ENCODE measurements around the gene LYPLA2. TPM values are rescaled to one million over a fixed set of nuclear protein-coding genes. Genes with fewer than 3 reads are reported as not detected.

LYPLA2 gene
- total and polyA plus RNA-seq, 2 donors (not counting 3 experiments of a cell fraction or from before 2014, with no cell fraction given), result 110 to 137 TPM

- DNase-seq (ENCODE audit: low read depth, low spot score), result no peak
- ChIA-PET CTCF (interaction anchor here (0.7 kb wide), 1 partner anchor 1617 kb away, joined by 3 read pairs; no protein-coding TSS in a partner anchor), POLR2A (no interaction called here)
- Histone ChIP-seq H3K36me3 (ENCODE audit: control insufficient read depth in 2 of 2, extremely low read depth in 1 of 2, insufficient read depth in 2 of 2, low read length in 2 of 2) (no peaks in the 10 kb centered on the region), H4K20me1 (replicated peaks; ENCODE audit: control insufficient read depth, extremely low read depth, insufficient read depth, low read length) (no peaks in the 10 kb centered on the region), H3K9ac (replicated peaks; ENCODE audit: extremely low read depth, insufficient read depth, low read length) (no peak overlapping the region), H3K4me3 (replicated peaks in 1 of 3; ENCODE audit: insufficient read depth in 1 of 3, low read depth in 1 of 3, low read length in 3 of 3) (no peak overlapping the region), H3K27me3 (ENCODE audit: control insufficient read depth in 2 of 2, insufficient read depth in 2 of 2, low read length in 2 of 2) (peaks cover 0 to 5% of the 10 kb centered on the region in 2 experiments), H3K4me2 (ENCODE audit: insufficient read depth, low read length) (no peak overlapping the region), H3K4me1 (ENCODE audit: control insufficient read depth, extremely low read depth, insufficient read depth, low read length) (no peaks in the 10 kb centered on the region), H3K27ac (ENCODE audit: insufficient read depth, low read depth, low read length) (no peak overlapping the region), H3K9me1 (replicated peaks; ENCODE audit: control insufficient read depth, extremely low read depth, insufficient read depth, low read length) (no peaks in the 10 kb centered on the region), H3K9me3 (replicated peaks; ENCODE audit: control insufficient read depth, insufficient read depth, low read length) (no peaks in the 10 kb centered on the region), H2AFZ (ENCODE audit: low read depth, low read length) (no peak overlapping the region), H3K79me2 (ENCODE audit: control insufficient read depth, insufficient read depth, low read length) (no peaks in the 10 kb centered on the region)
- no peak for TF ChIP-seq POLR2A (IDR thresholded peaks at IDR 0.05; ENCODE audit: low read depth, low read length)
- TF ChIP-seq CTCF (IDR thresholded peaks at IDR 0.05; ENCODE audit: extremely low read depth in 1 of 2, insufficient read depth in 1 of 2, low read depth in 1 of 2, low read length in 2 of 2), result no peak
- no peak for TF ChIP-seq MAX (IDR thresholded peaks at IDR 0.05; ENCODE audit: insufficient read depth, insufficient read length)
- TF ChIP-seq POLR2AphosphoS5 (IDR thresholded peaks at IDR 0.05; ENCODE audit: insufficient read depth, low read depth, low read length), result no peak
- no peak for TF ChIP-seq FOS (IDR thresholded peaks at IDR 0.05; ENCODE audit: borderline replicate concordance, insufficient read depth, low read length)
- no peak for TF ChIP-seq JUN (IDR thresholded peaks at IDR 0.05; ENCODE audit: borderline replicate concordance, insufficient read depth, insufficient read length, low read depth)
- TF ChIP-seq EZH2 (IDR thresholded peaks at IDR 0.05; ENCODE audit: borderline replicate concordance, low read depth, low read length, severe bottlenecking), result no peak
- no peak for TF ChIP-seq MYC (IDR thresholded peaks at IDR 0.05; ENCODE audit: low read depth, low read length)
- TF ChIP-seq GATA2 (IDR thresholded peaks at IDR 0.05; ENCODE audit: insufficient read depth, insufficient read length, low read depth, low read length), result no peak
- intact Hi-C loops (cut with micrococcal nuclease) (no loop called here), dilution Hi-C loops (cut with MboI; ENCODE audit: extremely low pct_ligation_motif_present, low sequenced_read_pairs) (no loop called here)
- no TSS peak for BruUV-seq (replicated peaks)
- no peak for FAIRE-seq
Measured at GRCh38 chr1:23836037-23836436, 45.1 kb downstream of the LYPLA2 start.
